Frontal cortex (tissue), 4 donors: ENCODE data around the gene RFX1. TPM values are rescaled to one million over a fixed set of nuclear protein-coding genes. Genes with fewer than 3 reads are reported as not detected.

Experiments
- DNase-seq, 2 donors: peaks; one replicate each; pipeline ENCODE4 v3.0.0; 2012; ENCODE audit warnings: low spot score in 2 of 2
- FAIRE-seq: peaks from 2 replicates; lab custom pipeline; 2012; peaks lifted over from hg19 to GRCh38; lab: Jason Lieb, UNC
- total RNA-seq: library from RNA; depleted of rRNA; stranded (reverse); fragments of >200 nt; gene quantifications from one replicate; pipeline ENCODE4 v1.2.3, GENCODE V29; 2014
- donor health status: control.
- donor health status: control.
- donor health status: control.

The RFX1 gene
- total RNA-seq, 1 donor from 2014 or later, result 1.2 TPM

GRCh38 chr19:13999085-13999484, 7.0 kb downstream of the RFX1 start:
- no peak for DNase-seq
- FAIRE-seq, result no peak

- FAIRE-seq (no peak), DNase-seq (no peak)
Observed at GRCh38 chr19:13998426-13998825, 7.7 kb downstream of the RFX1 start.

DNA sequence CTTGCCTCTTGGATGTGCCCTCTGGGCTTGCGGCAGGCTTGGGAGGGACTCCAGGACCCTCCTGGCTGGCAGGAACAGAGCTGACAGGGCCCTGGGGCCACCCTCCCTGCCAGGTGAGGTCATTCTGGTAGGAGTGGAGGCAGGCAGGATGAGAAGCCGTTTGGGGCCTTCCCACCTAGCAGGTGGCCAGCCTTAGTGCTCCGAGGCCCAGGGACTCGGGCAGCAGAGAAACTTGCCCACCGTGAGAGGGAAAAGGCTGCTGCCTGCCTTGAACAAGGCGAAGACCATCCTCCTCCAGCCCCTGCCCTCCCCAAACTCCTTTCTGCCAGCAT, 8.5 kb downstream of the RFX1 start:
- no peak for FAIRE-seq
- no peak for DNase-seq

GRCh38 chr19:13996928-13997630, 9.0 kb downstream of the RFX1 start:
- FAIRE-seq, result no peak
- no peak for DNase-seq

DNA sequence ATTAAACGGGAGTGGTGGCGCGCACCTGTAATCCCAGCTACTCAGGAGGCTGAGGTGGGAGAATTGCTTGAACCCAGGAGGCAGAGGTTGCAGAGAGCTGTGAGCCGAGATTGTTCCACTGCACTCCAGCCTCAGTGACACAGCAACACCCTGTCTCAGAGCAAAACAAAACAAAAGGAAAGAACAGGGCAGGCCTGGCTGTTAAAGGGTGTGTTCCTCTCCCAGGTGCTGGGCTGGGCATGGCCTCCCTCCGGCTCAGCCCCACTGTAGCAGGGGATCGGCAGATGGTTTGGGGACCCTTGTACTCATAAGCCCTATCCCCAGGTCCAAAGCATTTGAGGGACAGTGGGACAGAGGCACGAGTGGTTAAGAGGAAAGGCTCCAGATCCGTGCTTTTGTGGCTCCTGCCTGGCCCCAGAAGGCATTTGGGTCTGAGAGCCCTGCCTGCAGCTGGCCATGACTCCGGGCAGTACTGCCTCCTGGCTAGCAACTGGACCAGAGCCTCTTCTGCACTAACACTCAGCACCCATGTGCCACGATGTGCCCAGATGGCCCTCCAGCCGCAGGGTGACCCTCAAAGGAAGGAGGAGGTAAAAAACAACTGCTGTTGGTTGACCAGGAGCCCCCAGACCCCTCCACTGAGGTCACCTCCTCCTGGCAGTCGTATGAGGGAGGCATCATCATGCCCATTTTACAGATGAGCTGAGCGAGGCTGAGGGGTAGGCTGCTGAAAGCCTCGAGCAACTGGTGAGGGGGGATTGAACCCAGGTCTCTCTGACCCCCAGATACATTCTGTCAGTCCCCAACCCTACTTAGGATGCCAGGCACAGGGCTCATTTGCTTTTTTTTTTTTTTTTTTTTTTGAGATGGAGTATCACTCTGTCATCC, 10.0 kb downstream of the RFX1 start:
- DNase-seq (no peak), FAIRE-seq (no peak)

DNA sequence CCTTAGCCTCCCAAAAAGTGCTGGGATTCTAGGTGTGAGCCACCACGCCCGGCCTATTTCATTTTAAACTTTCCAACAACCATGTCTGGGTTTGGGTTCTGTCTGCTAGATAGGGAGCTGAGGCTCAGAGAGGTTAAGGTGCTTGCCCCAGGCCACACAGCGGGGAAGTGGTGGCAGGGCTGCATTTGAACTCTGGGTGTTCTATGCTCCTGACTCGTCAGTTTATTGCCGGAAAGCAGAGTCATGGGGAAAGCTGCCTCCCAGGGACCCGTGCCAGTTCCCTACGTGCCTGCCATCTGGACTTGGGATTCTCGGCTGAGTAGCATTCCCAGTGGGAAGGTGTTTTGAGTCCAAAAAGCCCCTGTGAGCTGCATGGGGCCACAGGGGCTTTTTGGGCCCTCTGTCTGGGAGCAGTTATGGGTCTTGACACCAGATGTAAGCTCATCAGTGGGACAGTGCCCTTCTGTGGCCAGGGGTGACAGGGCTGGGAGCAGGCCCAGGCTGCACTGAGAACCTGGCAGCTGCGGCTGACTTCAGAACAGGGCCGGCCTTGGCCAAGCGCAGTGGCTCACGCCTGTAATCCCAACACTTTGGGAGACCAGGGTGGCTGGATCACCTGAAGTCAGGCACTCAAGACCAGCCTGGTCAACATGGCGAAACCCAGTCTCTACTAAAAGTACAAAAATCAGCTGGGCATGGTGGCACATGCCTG, 10.9 kb downstream of the RFX1 start:
- FAIRE-seq (no peak), DNase-seq (peak; percentile 44 to 53)

DNA sequence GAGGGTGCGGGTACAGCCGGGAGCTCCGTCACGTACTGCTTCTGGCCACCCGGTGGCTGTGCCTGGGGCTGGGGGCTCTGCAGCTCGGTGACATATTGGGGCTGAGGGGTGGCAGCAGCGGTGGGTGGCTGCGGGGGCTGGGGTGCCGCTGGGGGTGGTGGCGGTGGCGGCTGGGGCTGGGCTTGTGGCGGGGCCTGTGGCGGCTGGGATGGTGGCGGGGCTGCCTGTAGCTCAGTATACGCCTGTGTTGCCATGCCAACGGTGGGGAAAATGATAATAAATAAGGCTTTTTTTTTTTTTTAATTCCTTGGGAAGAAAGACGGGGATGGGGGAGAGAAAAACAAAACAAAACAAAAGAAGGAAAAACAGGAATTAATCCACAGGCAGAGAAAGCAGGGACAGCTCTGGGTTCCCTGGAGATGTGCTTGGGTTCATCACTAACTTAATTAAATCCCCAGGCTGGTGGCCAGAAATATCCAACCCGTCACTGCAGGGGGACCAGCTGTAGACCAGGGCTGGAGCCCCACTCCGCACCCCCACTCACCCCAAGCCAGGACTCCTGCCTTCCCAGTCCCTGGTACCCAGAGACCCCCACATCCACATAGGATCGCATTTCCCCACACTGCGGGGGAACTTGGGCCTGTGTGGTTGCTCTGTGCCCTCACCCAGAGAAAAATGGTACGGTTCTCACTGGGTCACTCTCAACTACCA, 12.4 kb downstream of the RFX1 start:
- peak in 1 of 2 donors; percentile 50 for DNase-seq
- no peak for FAIRE-seq

DNA sequence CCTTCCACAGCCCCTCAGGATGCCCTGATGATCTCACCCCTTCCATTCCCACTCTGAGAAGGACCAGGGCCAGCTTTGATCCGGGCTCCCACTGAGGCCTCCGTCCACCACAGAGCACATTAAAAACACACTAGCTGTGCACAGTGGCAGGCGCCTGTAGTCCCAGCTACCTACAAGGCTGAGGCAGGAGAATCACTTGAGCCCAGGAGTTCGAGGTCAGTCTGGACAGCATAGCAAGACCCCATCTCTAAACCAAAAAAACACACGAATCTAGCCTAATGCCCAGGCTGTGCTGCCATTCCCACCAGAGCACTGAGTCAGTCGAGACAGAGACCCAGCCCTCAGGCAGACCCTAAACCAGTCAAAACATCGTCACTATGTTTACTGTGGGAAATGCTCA, 14.1 kb downstream of the RFX1 start:
- FAIRE-seq (no peak), DNase-seq (no peak)

DNA sequence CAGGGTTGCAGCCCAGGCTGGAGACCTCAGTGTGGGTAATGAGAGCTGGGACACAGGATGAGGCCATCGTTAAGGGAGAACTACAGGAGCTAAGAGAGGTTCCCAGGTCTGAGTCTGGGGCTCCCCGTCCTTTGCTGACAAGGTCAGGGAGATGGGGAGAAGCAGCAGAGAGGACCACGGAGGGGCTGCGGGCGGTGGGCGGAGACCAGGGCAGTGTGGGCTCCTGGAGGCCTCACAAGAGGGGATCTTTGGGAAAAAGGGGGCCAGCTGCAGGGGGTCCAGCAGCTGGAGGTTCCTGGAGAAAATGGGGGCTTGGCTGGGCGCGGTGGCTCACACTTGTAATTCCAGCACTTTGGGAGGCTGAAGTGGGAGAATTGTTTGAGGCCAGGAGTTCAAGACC, 16.0 kb downstream of the RFX1 start:
- FAIRE-seq (no peak), DNase-seq (no peak)

- no peak for DNase-seq
- FAIRE-seq, result no peak
Observed at GRCh38 chr19:13989487-13989886, 16.6 kb downstream of the RFX1 start.

DNA sequence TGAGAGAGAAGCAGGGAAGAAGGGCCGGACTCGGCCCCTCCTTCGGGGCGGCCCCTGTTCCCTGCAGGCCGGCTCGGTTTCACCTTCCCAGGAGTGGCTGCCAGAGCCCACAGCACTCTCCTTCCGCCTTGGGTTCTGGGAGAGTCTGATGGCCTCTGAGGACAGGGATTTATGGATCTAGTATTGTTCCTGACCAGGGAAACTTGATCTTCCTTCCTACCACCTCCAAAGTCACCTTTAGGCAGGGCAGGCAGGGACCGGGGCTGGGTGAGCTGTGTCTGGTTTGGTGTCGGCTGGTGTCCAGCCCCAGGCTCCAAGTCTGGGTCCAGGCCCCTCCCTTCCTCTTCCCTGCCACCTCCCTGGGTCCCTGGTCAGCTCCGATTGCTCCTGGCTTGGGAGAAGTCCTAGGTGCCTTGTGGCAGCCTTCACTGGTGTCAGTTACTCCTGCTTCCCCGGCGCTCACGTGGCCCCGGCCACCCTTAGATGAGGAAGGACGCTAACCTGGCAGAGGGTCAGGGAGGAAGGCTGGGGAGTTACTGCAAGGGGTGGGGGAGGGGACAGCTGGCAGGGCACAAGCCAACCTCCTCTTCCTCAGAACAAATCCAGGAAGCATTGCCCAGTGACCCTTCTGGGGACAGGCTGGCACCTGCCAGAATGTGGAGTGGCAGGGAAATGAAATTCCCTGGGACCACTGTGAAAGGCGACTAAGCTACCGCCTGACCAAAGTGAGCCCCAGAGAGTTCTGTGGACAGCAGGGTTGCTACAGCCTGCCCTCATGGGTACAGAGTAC, 18.8 kb downstream of the RFX1 start:
- DNase-seq, result no peak
- no peak for FAIRE-seq

DNA sequence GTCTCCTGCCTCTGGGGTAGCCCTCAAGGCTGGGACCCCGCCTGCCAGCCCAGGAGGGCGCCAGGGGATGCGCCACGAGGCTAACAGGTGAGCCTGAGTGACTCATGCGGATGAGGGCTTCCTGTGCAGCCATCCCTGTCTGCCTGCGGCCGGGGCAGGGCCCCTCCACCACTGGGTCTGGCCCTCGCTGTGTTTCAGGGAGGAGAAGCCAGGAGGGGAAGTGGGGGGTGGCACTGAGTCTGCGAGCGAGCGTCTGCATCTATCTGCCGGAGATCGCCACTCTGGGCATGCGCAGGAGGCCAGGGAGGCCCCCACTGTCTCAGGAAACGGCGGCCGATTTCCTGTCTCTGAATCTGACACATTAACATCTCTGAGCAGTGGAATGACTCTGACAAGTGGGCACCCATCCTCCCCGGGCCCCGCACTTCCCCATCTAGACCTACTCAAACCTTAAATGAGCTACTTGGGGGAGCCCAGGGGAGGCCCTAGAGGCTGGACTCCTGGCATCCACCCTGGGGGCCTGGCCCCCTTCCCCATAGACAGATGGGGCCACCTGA, 19.7 kb downstream of the RFX1 start:
- DNase-seq (peak; percentile 67 to 83), FAIRE-seq (no peak)

DNA sequence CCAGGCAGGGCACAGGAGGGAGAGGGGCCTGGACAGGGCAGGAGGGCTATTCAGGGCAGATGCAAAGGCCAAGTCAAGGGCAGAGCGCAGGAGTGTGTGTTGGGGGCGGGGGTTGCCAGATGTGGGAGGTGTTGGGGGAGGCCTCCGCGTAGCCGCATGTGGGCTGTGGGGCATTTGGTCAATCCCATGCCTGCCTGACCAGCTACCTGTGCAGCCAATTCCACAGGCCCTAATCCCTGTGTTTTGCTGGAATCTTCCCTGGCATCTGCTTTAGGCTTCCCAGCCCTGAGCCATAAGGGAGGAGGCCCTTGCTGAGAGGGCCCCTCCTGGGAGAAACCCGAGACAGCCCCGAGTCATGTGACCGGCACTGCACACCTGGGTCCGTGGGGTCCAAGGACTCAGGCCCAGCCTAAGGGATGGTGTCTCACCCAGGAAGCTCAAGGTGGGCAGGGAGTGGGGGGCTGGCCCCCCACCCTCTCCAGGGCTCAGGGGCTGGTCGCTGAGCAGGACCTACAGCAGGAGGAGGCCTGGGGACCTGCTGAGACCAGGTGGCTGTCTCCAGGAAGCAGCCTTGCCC, 20.3 kb downstream of the RFX1 start:
- DNase-seq, result no peak
- no peak for FAIRE-seq

- FAIRE-seq, result no peak
- DNase-seq, result no peak
Observed at GRCh38 chr19:13984875-13985741, 21.0 kb downstream of the RFX1 start.

- FAIRE-seq (no peak), DNase-seq (no peak)
Observed at GRCh38 chr19:13984186-13984585, 21.9 kb downstream of the RFX1 start.

- DNase-seq (no peak), FAIRE-seq (no peak)
Observed at GRCh38 chr19:13983213-13983889, 22.8 kb downstream of the RFX1 start.

DNA sequence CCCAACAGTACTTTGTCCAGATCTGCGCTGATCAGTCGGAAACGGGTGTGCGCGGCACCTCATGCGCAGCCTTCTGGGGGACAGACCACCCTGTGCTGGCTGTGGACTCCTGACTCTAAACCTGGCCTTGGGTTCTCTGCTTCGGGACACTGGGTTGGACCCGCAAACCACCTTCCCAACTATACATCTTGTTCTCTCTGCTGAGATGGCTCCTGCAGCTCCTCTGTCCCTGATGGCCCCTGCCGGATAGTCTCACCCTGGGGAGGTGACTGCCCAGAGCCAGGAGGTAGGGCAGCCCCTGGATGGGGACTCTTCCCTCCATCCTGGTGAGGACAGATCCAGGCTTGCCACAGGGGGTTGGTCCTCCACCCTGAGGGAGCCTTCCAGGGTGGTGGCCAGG, 23.3 kb downstream of the RFX1 start:
- FAIRE-seq (no peak), DNase-seq (no peak)
